BJ (cell line): ENCODE data around the gene MARCO. TPM values are rescaled to one million over a fixed set of nuclear protein-coding genes. Genes with fewer than 3 reads are reported as not detected.

Source experiments
- CTCF ChIA-PET: fragments of 350-600 bp; formaldehyde crosslinking; extraction: SDS; loops from one replicate; lab custom pipeline; 2021; ENCODE audit warnings: antibody characterized with exemption, inconsistent platforms; lab: Yijun Ruan, JAX
- POLR2A ChIA-PET: fragments of 300-600 bp; sonication (Branson Sonifier 250); formaldehyde crosslinking; extraction: SDS; loops from one replicate; lab custom pipeline; 2021; ENCODE audit warnings: antibody characterized with exemption; lab: Charles Lee
- DNase-seq: peaks from one replicate; pipeline ENCODE4 v3.0.0-alpha.2; 2011; ENCODE audit warnings: low read depth
- H3K27me3 ChIP-seq: 2 replicates; pipeline ENCODE4 v1.6.0; 2011; ENCODE audit warnings: low read length; ENCODE audit not compliant: control insufficient read depth, insufficient read depth
- H3K36me3 ChIP-seq: 2 replicates; pipeline ENCODE4 v1.5.1; 2011; ENCODE audit warnings: low read length; ENCODE audit not compliant: control insufficient read depth, insufficient read depth
- H3K4me3 ChIP-seq: 2 replicates; pipeline ENCODE4 v1.5.1; 2011; ENCODE audit warnings: low read depth, mild to moderate bottlenecking, control low read depth, low read length
- polyA plus RNA-seq: library from polyadenylated mRNA; depleted of rRNA; stranded (reverse); fragments of >200 nt; gene quantifications from 2 replicates; pipeline ENCODE4 v1.2.3, GENCODE V29; 2011
- TF ChIP-seq, protein P1 (sequence below): IDR thresholded peaks from 2 replicates; pipeline ENCODE4 v1.5.1; 2011; ENCODE audit warnings: low read depth, mild to moderate bottlenecking, control low read depth, inconsistent platforms, low read length, moderate library complexity; ENCODE audit not compliant: insufficient read depth

The MARCO gene
- polyA plus RNA-seq, 1 experiment, result not detected

GRCh38 chr2:118923371-118923770 is 18.6 kb upstream of the MARCO start:
- CTCF ChIA-PET, result interaction anchor here (1.4 kb wide), 1 partner anchor 41 kb away, joined by 4 read pairs; no protein-coding TSS in a partner anchor
- no peaks in the 10 kb centered on the region for H3K36me3 ChIP-seq

GRCh38 chr2:118925476-118925875 is 16.5 kb upstream of the MARCO start:
- H3K4me3 ChIP-seq, result no peak overlapping the region
- no peak for DNase-seq
- CTCF ChIA-PET, result no interaction called here
- H3K27me3 ChIP-seq, result no peaks in the 10 kb centered on the region
- TF ChIP-seq, protein P1, sequence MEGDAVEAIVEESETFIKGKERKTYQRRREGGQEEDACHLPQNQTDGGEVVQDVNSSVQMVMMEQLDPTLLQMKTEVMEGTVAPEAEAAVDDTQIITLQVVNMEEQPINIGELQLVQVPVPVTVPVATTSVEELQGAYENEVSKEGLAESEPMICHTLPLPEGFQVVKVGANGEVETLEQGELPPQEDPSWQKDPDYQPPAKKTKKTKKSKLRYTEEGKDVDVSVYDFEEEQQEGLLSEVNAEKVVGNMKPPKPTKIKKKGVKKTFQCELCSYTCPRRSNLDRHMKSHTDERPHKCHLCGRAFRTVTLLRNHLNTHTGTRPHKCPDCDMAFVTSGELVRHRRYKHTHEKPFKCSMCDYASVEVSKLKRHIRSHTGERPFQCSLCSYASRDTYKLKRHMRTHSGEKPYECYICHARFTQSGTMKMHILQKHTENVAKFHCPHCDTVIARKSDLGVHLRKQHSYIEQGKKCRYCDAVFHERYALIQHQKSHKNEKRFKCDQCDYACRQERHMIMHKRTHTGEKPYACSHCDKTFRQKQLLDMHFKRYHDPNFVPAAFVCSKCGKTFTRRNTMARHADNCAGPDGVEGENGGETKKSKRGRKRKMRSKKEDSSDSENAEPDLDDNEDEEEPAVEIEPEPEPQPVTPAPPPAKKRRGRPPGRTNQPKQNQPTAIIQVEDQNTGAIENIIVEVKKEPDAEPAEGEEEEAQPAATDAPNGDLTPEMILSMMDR, result no peak
- H3K36me3 ChIP-seq, result no peaks in the 10 kb centered on the region
- POLR2A ChIA-PET, result no interaction called here

More at GRCh38 chr2:118923371-118923770, 18.6 kb upstream of the MARCO start:
- H3K4me3 ChIP-seq, result no peak overlapping the region
- POLR2A ChIA-PET, result no interaction called here
- no peaks in the 10 kb centered on the region for H3K27me3 ChIP-seq
- TF ChIP-seq, protein P1, result no peak
- DNase-seq, result no peak

DNA sequence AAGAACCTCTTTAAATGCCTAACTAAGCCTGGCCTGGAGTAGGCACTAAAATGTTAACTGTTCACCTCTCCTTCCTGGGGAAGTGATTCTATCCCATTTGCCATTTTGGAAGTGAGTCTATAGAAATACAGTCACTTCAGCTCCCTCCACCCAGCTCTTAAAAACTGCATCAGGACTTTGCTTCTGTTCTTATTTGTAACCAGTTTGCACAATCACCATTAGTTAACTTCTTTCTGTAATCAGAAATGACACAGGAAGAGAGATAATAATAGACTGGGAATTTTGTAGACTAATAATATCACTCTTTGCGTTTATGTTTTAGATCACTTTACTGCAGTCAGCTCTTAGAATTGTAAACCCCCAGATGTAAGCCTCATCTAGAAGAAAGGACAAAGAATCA is 16.0 kb upstream of the MARCO start:
- TF ChIP-seq, protein P1, result no peak
- Histone ChIP-seq H3K27me3 (no peaks in the 10 kb centered on the region), H3K4me3 (no peak overlapping the region), H3K36me3 (no peaks in the 10 kb centered on the region)
- DNase-seq, result no peak
- POLR2A ChIA-PET, result no interaction called here
- CTCF ChIA-PET, result no interaction called here

DNA sequence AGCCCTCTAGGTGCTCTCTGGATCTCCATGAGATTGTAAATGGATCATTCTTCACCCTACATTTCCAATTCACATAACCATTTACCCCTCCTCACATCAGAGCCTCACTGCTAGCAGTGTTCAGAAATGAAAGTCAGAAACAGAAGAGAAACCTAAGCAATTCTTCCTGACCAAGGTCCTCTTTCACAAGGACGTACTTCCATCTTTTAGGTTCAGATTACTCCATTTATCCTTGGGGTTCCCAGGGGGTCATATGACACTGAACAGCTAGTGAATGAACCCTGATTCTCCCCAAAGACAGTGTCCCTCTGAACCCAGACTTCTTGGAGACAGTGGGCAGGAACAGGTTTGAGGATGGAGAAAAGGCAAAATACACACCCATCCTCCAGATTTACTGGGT is 12.9 kb upstream of the MARCO start:
- no peaks in the 10 kb centered on the region for H3K27me3 ChIP-seq
- CTCF ChIA-PET, result no interaction called here
- TF ChIP-seq, protein P1, result no peak
- no peaks in the 10 kb centered on the region for H3K36me3 ChIP-seq
- no peak overlapping the region for H3K4me3 ChIP-seq
- POLR2A ChIA-PET, result no interaction called here
- no peak for DNase-seq

DNA sequence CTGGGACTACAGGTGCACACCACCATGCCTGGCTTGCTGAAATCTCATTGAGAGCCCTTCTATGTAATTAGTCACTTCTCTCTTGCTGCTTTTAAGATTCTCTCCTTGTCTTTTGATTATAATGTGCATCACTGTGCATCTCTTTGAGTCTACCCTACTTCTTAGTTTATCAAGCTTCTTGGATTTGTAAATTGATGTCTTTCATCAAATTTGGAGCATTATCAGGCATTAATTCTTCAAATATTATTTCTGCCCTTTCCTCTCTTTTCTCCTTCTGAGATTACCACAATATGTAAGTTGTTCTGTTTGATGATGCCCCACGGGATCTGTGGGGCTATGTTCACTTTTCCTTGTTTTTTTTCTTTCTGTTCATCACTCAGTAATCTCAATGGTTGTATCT is 9.0 kb upstream of the MARCO start:
- no peak for DNase-seq
- CTCF ChIA-PET, result no interaction called here
- no peaks in the 10 kb centered on the region for H3K36me3 ChIP-seq

More for the DNA sequence above, 9.0 kb upstream of the MARCO start:
- Histone ChIP-seq H3K27me3 (no peaks in the 10 kb centered on the region), H3K4me3 (no peak overlapping the region)
- POLR2A ChIA-PET, result no interaction called here
- TF ChIP-seq, protein P1, result no peak
